GF-D8 (cell line): Measurements from ENCODE around the gene PNMA8B.
"Not testable (repeated sequence)": the region's sequence is repeated elsewhere in the genome, so short reads cannot be mapped to it uniquely, and the experiment has no call there.

Source experiments
- DNase-seq: peaks from one replicate; lab custom pipeline; 2025; lab: John Stamatoyannopoulos, UW

The PNMA8B gene

GRCh38 chr19:46513461-46514236 is 18.0 kb upstream of the PNMA8B start:
- DNase-seq, result no peak

DNA sequence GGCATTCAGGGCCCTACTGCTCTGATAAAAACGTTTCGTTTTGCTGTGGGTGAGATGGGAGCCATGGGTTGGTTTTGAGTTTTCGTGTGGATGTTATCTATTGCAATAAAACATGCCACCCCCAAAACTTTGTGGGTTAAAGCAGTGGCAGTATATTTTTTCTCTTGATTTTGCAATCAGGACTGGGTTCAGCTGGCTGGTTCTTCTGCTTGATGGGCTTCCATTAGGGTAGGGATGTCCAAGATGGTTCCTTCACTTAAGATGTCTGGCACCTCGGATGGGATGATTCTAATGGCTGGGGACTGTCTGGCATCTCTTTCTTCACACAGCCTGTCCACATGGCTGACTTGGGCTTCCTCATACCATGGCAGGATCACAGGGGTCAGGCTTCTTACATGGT is 15.6 kb upstream of the PNMA8B start:
- no peak for DNase-seq

DNA sequence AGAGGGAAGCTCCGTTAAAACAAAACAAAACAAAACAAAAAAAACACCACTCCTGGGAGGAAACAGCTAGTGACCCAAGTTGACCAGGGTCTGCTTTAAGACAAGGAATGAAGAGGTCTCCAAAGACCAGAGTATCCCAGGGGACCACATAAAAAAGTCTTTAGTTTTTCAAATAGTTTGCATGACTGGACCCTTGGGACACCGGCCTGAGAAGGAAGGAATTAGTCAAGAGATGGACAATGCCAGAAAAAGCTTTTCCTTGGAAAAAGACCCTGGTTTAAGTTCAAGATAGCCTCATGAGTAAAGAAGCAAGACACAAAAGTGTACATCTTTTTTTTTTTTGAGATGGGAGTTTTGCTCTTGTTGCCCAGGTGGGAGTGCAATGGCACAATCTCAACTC is 12.5 kb upstream of the PNMA8B start:
- DNase-seq, result no peak

DNA sequence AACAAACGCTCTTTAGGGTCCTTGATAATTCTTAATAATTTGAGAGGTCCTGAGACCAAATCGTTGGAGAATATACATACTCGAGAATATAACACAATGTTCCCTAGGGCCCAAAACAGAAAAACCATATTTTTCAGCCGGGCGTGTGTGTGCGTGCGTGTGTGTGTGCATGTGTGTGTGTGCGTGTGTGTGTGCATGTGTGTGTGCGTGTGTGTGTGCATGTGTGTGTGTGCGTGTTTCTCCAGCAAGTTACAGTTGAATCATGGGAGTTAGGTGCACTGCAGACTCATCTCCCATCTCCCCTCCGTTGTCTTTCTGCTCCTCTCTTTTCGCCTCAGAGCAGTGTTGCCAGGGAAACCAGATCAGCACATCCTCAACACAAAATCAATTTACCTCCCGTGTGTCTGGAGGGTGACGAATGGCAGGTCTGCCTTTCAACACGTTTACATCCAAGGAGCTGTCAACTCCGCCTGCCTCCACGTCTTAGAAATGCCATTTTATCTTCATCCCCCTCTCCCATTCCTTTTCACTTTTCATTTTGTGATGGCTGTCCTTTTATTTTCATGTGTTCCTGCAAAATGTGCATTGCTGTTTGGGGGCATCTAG is 8.3 kb upstream of the PNMA8B start:
- DNase-seq, result no peak

DNA sequence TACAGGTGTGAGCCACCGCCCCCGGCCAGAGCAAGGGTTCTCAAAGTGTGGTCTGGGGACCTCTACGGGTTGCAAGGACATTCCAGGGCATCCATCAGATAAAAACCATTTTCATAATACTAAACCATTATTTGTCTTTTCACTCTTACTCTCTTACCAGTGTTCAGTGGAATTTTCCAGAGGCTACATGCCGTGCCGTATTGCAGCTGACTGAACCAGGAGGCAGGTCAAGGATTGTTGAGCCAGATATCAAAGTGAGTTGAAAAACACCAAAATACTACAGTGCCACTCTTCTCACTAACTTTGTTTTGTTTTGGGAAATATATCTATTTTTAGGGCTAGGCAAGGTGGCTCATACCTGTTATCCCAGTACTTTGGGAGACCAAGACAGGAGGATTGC is 7.2 kb upstream of the PNMA8B start:
- DNase-seq, result no peak

DNA sequence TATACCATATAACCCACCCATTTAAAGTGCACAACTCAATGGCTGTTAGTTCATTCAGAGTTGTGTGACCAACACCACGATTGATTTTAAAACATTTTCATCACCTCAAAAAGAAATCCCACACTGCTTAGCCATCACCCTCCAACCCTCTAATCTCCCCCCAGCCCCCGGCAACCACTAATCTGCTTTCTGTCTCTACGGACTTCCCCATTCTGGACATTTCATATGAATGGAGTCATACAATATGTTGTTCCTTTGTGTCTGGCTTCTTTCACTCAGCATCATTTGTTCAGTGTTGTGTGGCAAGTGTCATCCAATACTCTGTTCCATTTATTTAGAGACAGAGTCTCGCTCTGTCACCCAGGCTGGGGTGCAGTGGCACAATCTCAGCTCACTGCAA is 4.0 kb upstream of the PNMA8B start:
- DNase-seq, result no peak

- no peak for DNase-seq
Measured at GRCh38 chr19:46497773-46498172, 2.1 kb upstream of the PNMA8B start.

DNA sequence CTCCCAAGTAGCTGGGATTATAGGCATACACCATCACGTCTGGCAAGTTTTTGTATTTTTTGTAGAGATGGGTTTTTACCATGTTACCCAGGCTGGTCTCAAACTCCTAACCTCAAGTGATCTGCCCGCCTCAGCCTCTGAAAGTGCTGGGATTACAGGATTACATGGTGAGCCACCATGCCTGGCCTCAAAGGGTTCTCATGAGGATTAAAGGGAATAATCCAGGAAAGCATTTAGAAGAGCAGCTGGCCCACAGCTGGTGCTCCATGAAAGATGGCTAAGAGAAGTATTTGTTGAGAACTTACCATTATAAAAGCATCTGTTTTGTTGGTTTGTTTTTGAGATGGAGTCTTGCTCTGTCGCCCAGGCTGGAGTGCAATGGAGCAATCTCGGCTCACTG is 1.2 kb upstream of the PNMA8B start:
- DNase-seq, result not testable (repeated sequence)

DNA sequence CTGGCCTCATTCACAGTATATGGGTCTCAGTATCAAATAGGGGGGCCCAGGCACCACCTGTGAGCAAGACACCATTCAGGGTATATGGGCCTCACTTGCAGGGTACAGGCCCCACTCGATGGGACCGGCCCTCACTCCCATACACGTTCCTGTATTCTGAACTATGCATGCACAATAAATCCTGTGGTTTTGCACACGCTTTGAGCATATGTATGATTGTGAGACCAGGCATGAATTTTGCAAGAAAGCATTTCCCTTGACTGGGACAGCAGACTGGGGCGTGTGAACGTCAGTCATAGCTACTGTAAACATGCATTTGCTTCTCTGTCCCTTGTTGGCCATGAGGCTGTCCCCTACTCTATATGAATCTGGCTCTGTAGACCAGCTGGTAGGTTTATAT is 637 bp upstream of the PNMA8B start:
- DNase-seq, result no peak

DNA sequence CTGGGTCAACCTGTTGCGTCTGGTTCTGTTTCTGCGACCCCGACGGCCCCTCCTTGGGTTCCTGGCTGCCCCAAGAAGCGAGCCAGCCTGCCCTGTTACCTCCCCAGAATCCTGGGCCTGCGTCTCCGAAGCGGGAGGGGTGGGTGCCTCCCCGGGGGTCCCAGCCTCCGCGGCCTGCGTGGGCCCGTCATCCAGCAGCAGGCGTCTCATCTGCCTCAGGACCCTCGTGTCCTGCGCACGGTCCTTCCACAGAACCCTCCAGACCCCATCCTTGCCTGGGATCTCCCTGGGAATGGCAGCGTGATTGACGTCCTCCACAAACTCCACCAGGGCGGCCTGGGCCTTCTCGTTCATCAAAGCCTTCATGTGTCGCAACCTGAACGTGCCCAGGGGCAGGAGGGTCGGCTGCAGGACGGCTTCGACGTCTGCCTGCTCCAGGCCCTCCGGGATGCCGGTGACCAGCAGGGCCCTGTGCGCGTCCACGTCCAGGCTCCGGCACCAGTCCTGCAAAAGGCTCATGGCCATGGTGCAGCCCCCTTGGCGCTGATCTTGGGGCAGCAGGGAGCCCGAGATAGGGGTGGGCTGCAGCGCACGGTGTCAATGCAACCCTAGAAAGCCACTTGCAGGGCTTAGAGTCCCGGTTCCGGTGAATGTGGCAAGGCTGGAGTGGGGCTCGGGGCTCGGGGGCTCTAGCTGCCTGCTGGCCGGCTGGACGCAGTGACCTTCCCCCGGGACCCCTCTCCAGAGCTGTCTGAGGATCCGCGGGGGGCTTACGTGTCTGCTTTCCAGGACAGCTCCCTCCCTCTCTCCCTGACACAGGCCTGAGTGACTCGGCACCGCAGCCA is 504 bp downstream of the PNMA8B start:
- no peak for DNase-seq

DNA sequence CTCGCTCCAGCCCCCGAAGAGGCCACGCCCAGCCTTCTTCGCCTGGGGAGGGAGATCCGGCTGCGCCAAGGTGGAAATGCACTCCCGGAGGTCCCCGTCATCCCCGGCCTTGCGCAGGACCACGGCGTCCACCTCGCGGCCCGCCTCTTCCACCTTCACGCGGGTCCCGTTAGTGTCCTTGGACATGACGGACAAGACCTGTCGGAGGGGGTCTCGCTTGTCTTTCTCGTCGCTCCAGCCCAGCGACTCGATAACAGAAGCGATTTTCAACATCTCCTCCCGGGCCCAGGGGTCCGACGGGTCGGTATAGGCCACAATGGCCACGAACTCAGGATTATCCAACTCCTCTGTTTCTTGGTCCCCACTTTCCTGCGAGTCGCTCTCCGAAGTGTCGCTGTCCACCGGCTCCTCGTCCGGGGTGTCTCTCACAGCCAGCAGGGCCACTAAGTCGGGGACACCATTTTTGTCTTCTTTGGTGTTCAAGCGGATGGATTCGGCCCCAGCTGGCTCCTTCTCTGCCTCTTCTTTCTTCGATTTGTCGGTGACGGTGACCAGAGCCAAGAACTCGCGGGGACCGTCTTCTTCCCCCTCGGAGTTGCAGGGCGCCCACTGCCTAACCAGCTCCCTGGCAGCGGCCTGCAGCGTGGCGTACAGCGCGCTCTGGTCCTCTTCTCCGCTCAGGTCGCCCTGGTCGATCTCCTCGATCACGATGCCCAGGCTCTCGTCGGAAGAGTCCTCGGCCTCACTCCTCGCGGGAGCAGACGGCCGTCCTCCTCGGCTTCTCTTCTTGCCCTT is 1.3 kb downstream of the PNMA8B start:
- no peak for DNase-seq

- DNase-seq, result no peak
Measured at GRCh38 chr19:46493236-46494145, 2.2 kb downstream of the PNMA8B start.

GRCh38 chr19:46492841-46493235 is 2.8 kb downstream of the PNMA8B start:
- no peak for DNase-seq

DNA sequence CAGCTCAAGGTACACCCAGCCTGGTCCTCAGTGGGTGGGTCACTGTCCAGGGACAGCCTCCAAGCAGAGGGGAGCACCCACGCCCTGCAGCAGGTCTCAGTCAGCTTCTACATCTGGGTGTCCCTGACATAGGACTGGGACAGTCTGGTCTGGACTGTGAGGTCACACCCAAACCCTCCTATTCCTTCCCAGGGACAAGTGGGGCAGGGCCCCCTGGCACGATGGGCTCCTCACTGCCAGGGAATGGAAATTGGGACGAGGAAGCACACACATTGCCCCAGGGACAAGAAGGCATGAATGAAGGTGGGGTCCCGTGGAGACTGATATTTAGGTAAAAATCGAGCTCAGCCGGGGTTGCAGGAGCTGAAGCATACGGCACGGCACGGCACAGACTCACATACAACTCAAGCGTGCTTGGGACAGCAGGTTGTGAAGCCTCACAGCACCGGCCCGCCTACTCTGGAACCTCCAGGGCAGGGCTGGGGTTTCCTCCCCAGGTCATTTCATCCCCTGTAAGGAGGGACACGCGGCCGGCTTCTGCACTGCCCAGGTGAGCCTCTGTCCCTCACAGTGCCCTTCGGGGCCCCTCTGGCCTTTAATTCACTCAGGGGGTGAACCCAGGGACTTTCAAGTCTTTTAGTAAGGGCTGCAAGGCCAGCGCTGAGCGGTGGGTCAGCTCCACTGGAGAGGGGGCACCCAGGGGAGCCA is 3.5 kb downstream of the PNMA8B start:
- no peak for DNase-seq

GRCh38 chr19:46490774-46491173 is 4.9 kb downstream of the PNMA8B start:
- DNase-seq, result no peak

- DNase-seq, result no peak
Measured at GRCh38 chr19:46489445-46490272, 6.0 kb downstream of the PNMA8B start.

- DNase-seq, result no peak
Measured at GRCh38 chr19:46488551-46488950, 7.1 kb downstream of the PNMA8B start.

GRCh38 chr19:46487802-46488445 is 7.7 kb downstream of the PNMA8B start:
- DNase-seq, result no peak

GRCh38 chr19:46487178-46487801 is 8.4 kb downstream of the PNMA8B start:
- DNase-seq, result no peak
